GM23248 (cell line): Measurements from ENCODE around the gene MARCHF4. TPM values are rescaled to one million over a fixed set of nuclear protein-coding genes. Genes with fewer than 3 reads are reported as not detected.

ENCODE experiments used
- DNase-seq: peaks from one replicate; pipeline ENCODE4 v3.0.0-alpha.2; 2015
- H2AFZ ChIP-seq: fragments of 200-600 bp; sonication (generic); 2 replicates; pipeline ENCODE4 v1.6.1; 2016; ENCODE audit warnings: antibody characterized with exemption
- H3F3A ChIP-seq: fragments of 200-600 bp; sonication (generic); 2 replicates; pipeline ENCODE4 v1.6.1; 2016; ENCODE audit warnings: mild to moderate bottlenecking, antibody characterized with exemption, mixed run types; ENCODE audit not compliant: insufficient read depth
- H3K27ac ChIP-seq: fragments of 200-600 bp; sonication (generic); 2 replicates; pipeline ENCODE4 v1.5.1; 2016; ENCODE audit warnings: mild to moderate bottlenecking
- H3K27me3 ChIP-seq: fragments of 200-600 bp; sonication (generic); replicated peaks from 2 replicates; pipeline ENCODE4 v1.6.1; 2016; ENCODE audit warnings: mild to moderate bottlenecking; ENCODE audit not compliant: insufficient read depth
- H3K36me3 ChIP-seq: fragments of 200-600 bp; sonication (generic); 2 replicates; pipeline ENCODE4 v1.6.1; 2016; ENCODE audit warnings: low read depth, mild to moderate bottlenecking
- H3K4me1 ChIP-seq: fragments of 200-600 bp; sonication (generic); 2 replicates; pipeline ENCODE4 v1.6.1; 2016; ENCODE audit warnings: mild to moderate bottlenecking; ENCODE audit not compliant: insufficient read depth
- H3K4me2 ChIP-seq: fragments of 200-600 bp; sonication (generic); one replicate; pipeline ENCODE4 v1.6.1; 2016; ENCODE audit warnings: mild to moderate bottlenecking; ENCODE audit not compliant: unreplicated experiment
- H3K4me3 ChIP-seq: fragments of 200-600 bp; sonication (generic); 2 replicates; pipeline ENCODE4 v1.5.1; 2016; ENCODE audit warnings: mild to moderate bottlenecking
- H3K79me2 ChIP-seq: fragments of 200-600 bp; sonication (generic); 2 replicates; pipeline ENCODE4 v1.6.1; 2016; ENCODE audit warnings: mild to moderate bottlenecking; ENCODE audit not compliant: insufficient read depth
- H3K9ac ChIP-seq: fragments of 200-600 bp; sonication (generic); 2 replicates; pipeline ENCODE4 v1.6.1; 2016; ENCODE audit warnings: mild to moderate bottlenecking
- H3K9me2 ChIP-seq: fragments of 200-600 bp; sonication (generic); 2 replicates; pipeline ENCODE4 v1.6.1; 2016; ENCODE audit warnings: mixed run types, mild to moderate bottlenecking, moderate library complexity; ENCODE audit not compliant: insufficient read depth
- H3K9me3 ChIP-seq: fragments of 200-600 bp; sonication (generic); one replicate; pipeline ENCODE4 v1.6.1; 2017; ENCODE audit warnings: low read depth
- H4K20me1 ChIP-seq: fragments of 200-600 bp; sonication (generic); 2 replicates; pipeline ENCODE4 v1.6.0; 2016; ENCODE audit not compliant: insufficient read depth
- EZH2 ChIP-seq: fragments of 200-600 bp; sonication (generic); IDR thresholded peaks from 2 replicates; pipeline ENCODE4 v1.6.1; 2018; ENCODE audit warnings: antibody characterized with exemption, mild to moderate bottlenecking; ENCODE audit not compliant: insufficient read depth, poor library complexity, severe bottlenecking
- EZH2phosphoT487 ChIP-seq: fragments of 200-600 bp; sonication (generic); IDR thresholded peaks from 2 replicates; pipeline ENCODE4 v1.6.1; 2018; ENCODE audit warnings: antibody characterized with exemption, moderate library complexity, mild to moderate bottlenecking, low read depth; ENCODE audit not compliant: insufficient read depth
- WGBS, 2 experiments: methylation state at CpG; one replicate each; pipeline ENCODE4 v1.1.6; 2015 to 2017; ENCODE audit warnings: low lambda C conversion rate in 2 of 2, low coverage in 1 of 2; ENCODE audit errors: missing lambda C conversion rate in 2 of 2; 5-methylcytosine and 5-hydroxymethylcytosine counted together
- in situ Hi-C: fragments of 300-500 bp; cut with MboI; formaldehyde crosslinking; loops from 2 replicates; pipeline ENCODE4 v1.15.0; 2020
- polyA plus RNA-seq: library from polyadenylated mRNA; unstranded; fragments of >200 nt; fragmentation: Nextera tagmentation; extraction: Ambion mirVana; gene quantifications from 2 replicates; pipeline ENCODE4 v1.2.1, GENCODE V29; 2016
- total RNA-seq: library from RNA; depleted of rRNA; stranded (reverse); fragments of >200 nt; shearing (Covaris generic); gene quantifications from 2 replicates; pipeline ENCODE4 v1.2.3, GENCODE V29; 2014

Gene MARCHF4
- total and polyA plus RNA-seq, 2 experiments from 2014 or later = 7.8 to 14.5 TPM

DNA sequence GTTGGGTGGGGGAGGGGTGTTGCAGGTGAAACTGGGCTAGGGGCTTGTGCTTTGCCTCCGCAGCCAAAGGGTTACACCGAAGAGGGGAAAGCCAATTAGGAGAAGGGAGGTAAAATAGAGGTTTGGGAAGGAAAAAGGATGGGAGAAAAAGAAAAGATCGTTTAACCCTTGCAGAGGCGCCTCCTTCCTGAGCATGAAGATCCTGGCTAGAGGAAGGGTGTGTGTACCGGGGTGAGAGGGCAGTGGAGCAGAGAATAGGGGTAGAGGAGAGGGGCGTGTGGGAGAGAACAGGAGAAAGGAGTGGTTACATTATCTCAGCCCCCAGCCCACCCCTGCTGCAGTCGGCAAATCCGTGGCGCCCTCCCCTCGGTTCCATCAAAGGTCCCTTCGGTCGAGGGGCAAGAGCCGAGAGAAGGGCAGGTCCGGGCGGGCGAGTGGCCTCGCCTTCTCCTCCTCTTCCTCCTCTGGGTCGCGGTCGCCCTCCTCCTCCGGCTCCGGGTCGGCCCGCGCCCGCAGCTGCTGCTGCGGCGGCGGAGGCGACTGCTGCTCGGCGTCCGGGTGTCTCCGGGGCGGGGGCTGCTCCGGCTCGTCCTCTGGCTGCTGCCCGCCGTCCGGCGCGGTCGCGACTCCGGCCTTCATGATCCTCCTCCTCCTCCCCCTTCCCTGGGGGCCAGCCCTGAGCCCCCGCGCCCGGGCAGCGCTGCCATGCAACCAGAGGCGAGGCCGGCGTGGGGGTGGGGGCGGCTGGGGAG is 1.1 kb downstream of the MARCHF4 start:
- 1 to 2% methylated on average over 25 to 46 of the region's 53 CpGs for WGBS, 2 experiments
- DNase-seq = peak; percentile 65
- H3K9me3 ChIP-seq = no peaks in the 10 kb centered on the region
- H3K27ac ChIP-seq = peak overlapping the region; percentile 89
- in situ Hi-C loops = no loop called here
- H3K9ac ChIP-seq = peak overlapping the region; percentile 65
- H4K20me1 ChIP-seq = no peaks in the 10 kb centered on the region
- peak overlapping the region; percentile 96 for H3K4me2 ChIP-seq
- H3K27me3 ChIP-seq = no peaks in the 10 kb centered on the region
- peaks cover 47% of the 10 kb centered on the region for H3K4me1 ChIP-seq
- no peaks in the 10 kb centered on the region for H3K36me3 ChIP-seq
- peak overlapping the region; percentile 76 for H3K4me3 ChIP-seq
- no peaks in the 10 kb centered on the region for H3K9me2 ChIP-seq
- TF ChIP-seq EZH2phosphoT487 (no peak), EZH2 (no peak)
- peak overlapping the region; percentile 58 for H2AFZ ChIP-seq
- H3F3A ChIP-seq = peaks cover 26% of the 10 kb centered on the region
- H3K79me2 ChIP-seq = peaks cover 51% of the 10 kb centered on the region

DNA sequence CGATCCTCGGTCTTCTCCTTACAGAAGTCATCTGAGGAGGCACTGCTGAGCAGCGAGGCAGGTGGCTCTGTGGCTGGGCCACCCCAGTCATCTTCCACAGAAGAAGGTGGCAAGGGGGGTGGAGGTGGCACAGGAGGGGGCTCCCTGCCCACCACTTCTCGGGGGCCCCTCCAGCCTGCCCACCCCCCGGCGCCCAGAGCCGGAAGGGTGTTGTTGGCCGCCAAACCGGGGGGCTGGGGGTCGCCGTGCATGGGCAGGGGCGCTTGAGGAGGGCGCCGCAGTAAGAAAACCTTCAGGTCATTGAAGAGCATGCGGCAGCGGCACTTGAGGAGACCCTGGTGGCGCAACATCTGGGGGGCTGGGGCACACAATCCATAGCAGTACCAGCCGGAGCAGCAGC is 2.5 kb downstream of the MARCHF4 start:
- H3K9ac ChIP-seq = no peak overlapping the region
- peaks cover 16% of the 10 kb centered on the region for H3F3A ChIP-seq
- in situ Hi-C loops = no loop called here
- no peak overlapping the region for H2AFZ ChIP-seq
- no peaks in the 10 kb centered on the region for H3K9me3 ChIP-seq
- H3K4me3 ChIP-seq = peak overlapping the region; percentile 76
- H3K4me2 ChIP-seq = peak overlapping the region; percentile 37
- no peak for TF ChIP-seq EZH2phosphoT487
- no peak for TF ChIP-seq EZH2
- H3K4me1 ChIP-seq = peaks cover 38% of the 10 kb centered on the region
- H3K36me3 ChIP-seq = no peaks in the 10 kb centered on the region
- peaks cover 64% of the 10 kb centered on the region for H3K79me2 ChIP-seq
- no peak for DNase-seq
- 59 to 64% methylated on average over 5 to 18 of the region's 18 CpGs for WGBS, 2 experiments
- H3K27ac ChIP-seq = no peak overlapping the region
- no peaks in the 10 kb centered on the region for H4K20me1 ChIP-seq
- no peaks in the 10 kb centered on the region for H3K27me3 ChIP-seq
- no peaks in the 10 kb centered on the region for H3K9me2 ChIP-seq

DNA sequence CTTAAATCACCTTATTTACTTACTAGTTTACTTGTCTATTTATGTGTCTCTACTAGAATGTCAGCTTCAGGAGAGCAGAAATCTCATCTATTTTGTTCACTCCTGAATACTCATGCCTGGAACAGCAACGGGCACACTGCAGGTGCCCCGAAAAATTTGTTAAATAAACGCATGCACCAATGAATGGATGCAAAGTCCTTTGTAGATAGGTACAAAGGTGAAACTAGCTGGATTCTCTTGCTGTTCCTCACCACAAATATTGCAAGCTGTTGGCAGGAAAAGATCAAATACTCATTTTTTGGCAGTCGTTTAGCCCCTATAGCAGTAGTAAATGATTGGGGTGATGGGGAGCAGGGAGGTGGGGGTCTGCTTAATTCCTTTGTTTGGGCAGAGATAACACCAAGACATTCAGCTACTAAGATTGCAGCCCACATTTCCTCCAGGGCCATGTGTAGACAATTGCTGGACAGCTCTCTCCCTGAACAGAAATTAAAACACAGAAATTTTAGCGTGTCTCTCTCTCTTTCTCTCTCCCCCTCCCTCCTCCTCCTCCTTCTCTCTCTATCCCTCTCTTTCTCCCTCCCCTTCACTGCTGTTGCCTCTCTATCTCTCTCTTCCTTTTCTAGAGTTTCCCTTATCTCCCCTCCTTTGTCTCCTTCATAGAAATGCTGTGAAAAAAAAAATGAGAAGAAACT is 5.4 kb downstream of the MARCHF4 start:
- H3F3A ChIP-seq = peaks cover 4% of the 10 kb centered on the region; the same call in 1 of the 2 replicates
- H3K4me2 ChIP-seq = peak overlapping the region; percentile 72
- H3K9me3 ChIP-seq = no peaks in the 10 kb centered on the region
- TF ChIP-seq EZH2 (no peak), EZH2phosphoT487 (no peak)
- peak; percentile 59 for DNase-seq
- H3K9me2 ChIP-seq = no peaks in the 10 kb centered on the region
- no peaks in the 10 kb centered on the region for H3K27me3 ChIP-seq
- in situ Hi-C loops = no loop called here
- H3K4me1 ChIP-seq = peaks cover 30% of the 10 kb centered on the region
- peaks cover 7% of the 10 kb centered on the region; the same call in 1 of the 2 replicates for H4K20me1 ChIP-seq
- H3K36me3 ChIP-seq = no peaks in the 10 kb centered on the region
- WGBS, 2 experiments = 66 to 68% methylated on average over 5 of the region's 5 CpGs
- H3K9ac ChIP-seq = no peak overlapping the region
- no peak overlapping the region for H3K27ac ChIP-seq
- H3K79me2 ChIP-seq = peaks cover 93% of the 10 kb centered on the region
- no peak overlapping the region for H2AFZ ChIP-seq
- H3K4me3 ChIP-seq = peak overlapping the region; percentile 76

DNA sequence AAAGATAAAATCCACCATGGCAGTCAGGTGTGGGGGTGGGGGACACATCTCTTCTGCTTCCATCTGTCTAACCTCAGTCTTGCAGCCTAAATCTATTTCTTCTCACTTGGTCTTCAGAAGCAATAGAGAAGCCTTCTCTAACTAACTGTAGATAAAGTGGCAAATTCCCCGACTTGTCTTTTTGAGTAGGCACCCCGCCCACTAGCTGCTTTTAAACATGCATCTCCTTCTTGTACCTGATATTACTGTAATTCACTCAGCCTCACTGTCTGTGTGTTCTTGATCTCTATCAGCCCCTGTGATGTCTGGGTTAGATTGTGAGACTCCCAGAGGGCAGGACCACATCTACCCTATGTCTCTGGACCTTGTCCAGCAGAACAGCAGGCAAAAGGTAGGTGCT is 6.8 kb downstream of the MARCHF4 start:
- Histone ChIP-seq H3F3A (peaks cover 4% of the 10 kb centered on the region; the same call in 1 of the 2 replicates), H3K4me3 (no peak overlapping the region), H3K27ac (no peak overlapping the region), H3K9me3 (no peaks in the 10 kb centered on the region), H3K4me2 (no peak overlapping the region), H2AFZ (no peak overlapping the region), H3K4me1 (peaks cover 26% of the 10 kb centered on the region), H3K9me2 (no peaks in the 10 kb centered on the region), H3K36me3 (peaks cover 3% of the 10 kb centered on the region; the same call in 1 of the 2 replicates), H3K9ac (no peak overlapping the region), H3K79me2 (peaks cover 99% of the 10 kb centered on the region), H3K27me3 (no peaks in the 10 kb centered on the region), H4K20me1 (peaks cover 7% of the 10 kb centered on the region; the same call in 1 of the 2 replicates)
- TF ChIP-seq EZH2 (no peak), EZH2phosphoT487 (no peak)
- in situ Hi-C loops = no loop called here
- 85 to 86% methylated on average over 2 of the region's 2 CpGs for WGBS, 2 experiments
- no peak for DNase-seq
